BLaER1 (cell line): Measurements from ENCODE around the gene ZFP36L2.
A peak's percentile ranks its signal among the peaks of the same experiment; 100 is the strongest.
"Not testable (repeated sequence)": the region's sequence is repeated elsewhere in the genome, so short reads cannot be mapped to it uniquely, and the experiment has no call there.

ENCODE experiments used
- H3K27ac ChIP-seq: shearing (Covaris generic); formaldehyde crosslinking; 2 replicates; pipeline ENCODE4 v1.8.1; 2022
- H3K27me3 ChIP-seq: shearing (Covaris generic); formaldehyde crosslinking; 2 replicates; pipeline ENCODE4 v1.8.1; 2022
- H3K36me3 ChIP-seq: shearing (Covaris generic); formaldehyde crosslinking; 2 replicates; pipeline ENCODE4 v1.8.1; 2022
- H3K4me1 ChIP-seq: shearing (Covaris generic); formaldehyde crosslinking; 2 replicates; pipeline ENCODE4 v1.8.1; 2022
- H3K4me2 ChIP-seq: shearing (Covaris generic); formaldehyde crosslinking; 2 replicates; pipeline ENCODE4 v1.8.1; 2022
- H3K4me3 ChIP-seq: shearing (Covaris generic); formaldehyde crosslinking; 2 replicates; pipeline ENCODE4 v1.8.1; 2022
- H3K9ac ChIP-seq: shearing (Covaris generic); formaldehyde crosslinking; 2 replicates; pipeline ENCODE4 v1.8.1; 2022
- H3K9me3 ChIP-seq: shearing (Covaris generic); formaldehyde crosslinking; 2 replicates; pipeline ENCODE4 v1.8.1; 2022
- H4K20me1 ChIP-seq: shearing (Covaris generic); formaldehyde crosslinking; 2 replicates; pipeline ENCODE4 v1.8.1; 2022
- Cebpa-rat ChIP-seq: shearing (Covaris generic); IDR thresholded peaks from 2 replicates; pipeline ENCODE4 v1.8.1; 2022

Gene ZFP36L2

GRCh38 chr2:43192744-43193651, 33.4 kb downstream of the ZFP36L2 start:
- Histone ChIP-seq H3K9ac (peak overlapping the region; percentile 84), H3K27me3 (no peaks in the 10 kb centered on the region), H3K4me1 (peaks cover 100% of the 10 kb centered on the region), H3K27ac (peak overlapping the region; percentile 89), H4K20me1 (peaks cover 74% of the 10 kb centered on the region), H3K4me2 (peak overlapping the region; percentile 98), H3K4me3 (peak overlapping the region; percentile 72), H3K36me3 (peaks cover 62% of the 10 kb centered on the region; the same call in 1 of the 2 replicates), H3K9me3 (no peaks in the 10 kb centered on the region)
- no peak for TF ChIP-seq Cebpa-rat

DNA sequence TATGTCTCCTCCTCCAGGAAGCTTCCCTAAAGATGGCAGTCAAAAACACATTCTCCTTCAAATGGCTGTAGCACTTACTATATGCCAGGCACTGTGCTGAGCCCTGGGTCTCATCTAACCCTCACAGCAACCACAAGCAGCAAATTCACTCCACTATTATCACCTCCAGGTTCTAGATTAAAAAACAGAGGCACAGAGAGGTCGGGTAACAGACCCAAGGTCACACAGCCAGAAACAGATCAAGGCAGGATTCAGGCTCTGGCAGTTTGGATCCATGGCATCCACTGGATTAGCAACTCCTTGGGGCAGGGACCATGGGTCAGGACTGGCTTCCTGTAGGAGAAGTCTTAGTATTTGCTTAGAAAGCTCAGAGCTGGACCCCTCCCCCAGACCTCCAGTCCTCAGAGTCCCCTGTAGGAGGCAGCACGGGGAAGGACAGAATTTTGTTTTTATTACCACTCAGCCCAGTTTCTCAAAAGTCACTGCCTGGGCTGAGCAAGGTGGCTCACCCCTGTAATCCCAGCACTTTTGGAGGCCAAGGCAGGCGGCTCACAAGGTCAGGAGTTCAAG, 34.4 kb downstream of the ZFP36L2 start:
- Histone ChIP-seq H3K36me3 (peaks cover 71% of the 10 kb centered on the region; the same call in 1 of the 2 replicates), H3K4me2 (peak overlapping the region; percentile 98), H3K27me3 (no peaks in the 10 kb centered on the region), H3K4me1 (peaks cover 100% of the 10 kb centered on the region), H3K27ac (peak overlapping the region; percentile 89), H3K9ac (peak overlapping the region; percentile 84), H4K20me1 (peaks cover 84% of the 10 kb centered on the region), H3K4me3 (peak overlapping the region; percentile 72; the same call in 1 of the 2 replicates), H3K9me3 (no peaks in the 10 kb centered on the region)
- TF ChIP-seq Cebpa-rat = no peak

- no peak for TF ChIP-seq Cebpa-rat
- H3K4me1 ChIP-seq = peaks cover 100% of the 10 kb centered on the region
- peaks cover 99% of the 10 kb centered on the region for H4K20me1 ChIP-seq
- H3K36me3 ChIP-seq = peaks cover 86% of the 10 kb centered on the region; the same call in 1 of the 2 replicates
- H3K9ac ChIP-seq = peak overlapping the region; percentile 64
- H3K4me2 ChIP-seq = peak overlapping the region; percentile 98
- H3K9me3 ChIP-seq = no peaks in the 10 kb centered on the region
- H3K4me3 ChIP-seq = peak overlapping the region; percentile 36; the same call in 1 of the 2 replicates
- H3K27me3 ChIP-seq = no peaks in the 10 kb centered on the region
- H3K27ac ChIP-seq = peak overlapping the region; percentile 67
Observed at GRCh38 chr2:43190311-43191052, 35.9 kb downstream of the ZFP36L2 start.

DNA sequence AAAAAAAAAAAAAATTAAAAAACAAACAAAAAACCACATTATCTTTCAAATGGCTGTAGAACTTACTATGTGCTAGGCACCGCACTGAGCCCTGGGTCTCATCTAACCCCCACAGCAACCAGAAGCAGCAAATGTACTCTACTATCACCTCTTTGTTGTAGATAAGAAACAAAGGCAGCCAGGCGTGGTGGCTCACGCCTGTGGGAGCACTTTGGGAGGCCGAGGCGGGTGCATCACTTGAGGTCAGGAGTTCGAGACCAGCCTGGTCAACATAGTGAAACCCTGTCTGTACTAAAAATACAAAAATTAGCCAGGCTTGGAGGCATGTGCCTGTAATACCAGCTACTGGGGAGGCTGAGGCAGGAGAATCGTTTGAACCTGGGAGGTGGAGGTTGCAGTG, 36.5 kb downstream of the ZFP36L2 start:
- H3K4me1 ChIP-seq = peaks cover 100% of the 10 kb centered on the region

GRCh38 chr2:43188561-43189386, 37.6 kb downstream of the ZFP36L2 start:
- H4K20me1 ChIP-seq = peaks cover 100% of the 10 kb centered on the region
- no peaks in the 10 kb centered on the region for H3K9me3 ChIP-seq
- peak overlapping the region; percentile 76; the same call in 1 of the 2 replicates for H3K27ac ChIP-seq
- peaks cover 100% of the 10 kb centered on the region for H3K4me1 ChIP-seq
- H3K4me2 ChIP-seq = peak overlapping the region; percentile 98
- peak overlapping the region; percentile 48 for H3K9ac ChIP-seq
- TF ChIP-seq Cebpa-rat = no peak
- peaks cover 94% of the 10 kb centered on the region for H3K36me3 ChIP-seq
- H3K27me3 ChIP-seq = no peaks in the 10 kb centered on the region
- H3K4me3 ChIP-seq = peak overlapping the region; percentile 11; the same call in 1 of the 2 replicates

More for the DNA sequence above, 36.5 kb downstream of the ZFP36L2 start:
- H3K36me3 ChIP-seq = peaks cover 92% of the 10 kb centered on the region
- H3K27me3 ChIP-seq, H3K9me3 ChIP-seq, H3K9ac ChIP-seq: not testable (repeated sequence)
- H3K27ac ChIP-seq = peak overlapping the region; percentile 22; the same call in 1 of the 2 replicates
- peak overlapping the region; percentile 36; the same call in 1 of the 2 replicates for H3K4me3 ChIP-seq
- peaks cover 100% of the 10 kb centered on the region for H4K20me1 ChIP-seq
- H3K4me2 ChIP-seq = peak overlapping the region; percentile 98

- no peaks in the 10 kb centered on the region for H3K27me3 ChIP-seq
- TF ChIP-seq Cebpa-rat = no peak
- H3K4me3 ChIP-seq = peak overlapping the region; percentile 24; the same call in 1 of the 2 replicates
- H3K4me2 ChIP-seq = peak overlapping the region; percentile 98
- H3K27ac ChIP-seq = peak overlapping the region; percentile 76
- H3K36me3 ChIP-seq = peaks cover 94% of the 10 kb centered on the region
- H4K20me1 ChIP-seq = peaks cover 100% of the 10 kb centered on the region
- H3K4me1 ChIP-seq = peaks cover 100% of the 10 kb centered on the region
- peak overlapping the region; percentile 61 for H3K9ac ChIP-seq
- H3K9me3 ChIP-seq = no peaks in the 10 kb centered on the region
Observed at GRCh38 chr2:43186679-43187374, 39.6 kb downstream of the ZFP36L2 start.

DNA sequence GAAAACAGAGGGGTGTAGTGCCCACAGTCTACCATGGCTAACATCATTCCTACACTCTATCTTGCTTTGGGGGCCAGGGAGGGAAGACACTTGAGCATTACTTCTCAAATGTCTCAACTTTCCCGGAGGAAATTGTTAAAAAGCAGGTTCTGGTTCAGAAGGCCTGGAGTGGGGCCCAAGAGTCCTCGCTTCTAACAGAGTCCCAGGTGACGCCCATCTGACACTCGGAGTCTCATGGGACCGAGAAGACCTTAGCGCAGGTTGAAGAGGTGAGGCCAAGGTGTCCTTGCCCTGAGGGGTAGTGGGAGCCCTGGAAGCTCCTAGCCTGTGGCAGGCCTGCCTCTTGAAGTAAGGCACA, 40.1 kb downstream of the ZFP36L2 start:
- Histone ChIP-seq H3K4me2 (peak overlapping the region; percentile 98), H3K36me3 (peaks cover 94% of the 10 kb centered on the region), H3K4me1 (peaks cover 100% of the 10 kb centered on the region), H3K4me3 (no peak overlapping the region), H3K9me3 (no peaks in the 10 kb centered on the region), H3K27me3 (no peaks in the 10 kb centered on the region), H3K9ac (peak overlapping the region; percentile 61; the same call in 1 of the 2 replicates), H4K20me1 (peaks cover 100% of the 10 kb centered on the region), H3K27ac (peak overlapping the region; percentile 76)
- TF ChIP-seq Cebpa-rat = no peak

DNA sequence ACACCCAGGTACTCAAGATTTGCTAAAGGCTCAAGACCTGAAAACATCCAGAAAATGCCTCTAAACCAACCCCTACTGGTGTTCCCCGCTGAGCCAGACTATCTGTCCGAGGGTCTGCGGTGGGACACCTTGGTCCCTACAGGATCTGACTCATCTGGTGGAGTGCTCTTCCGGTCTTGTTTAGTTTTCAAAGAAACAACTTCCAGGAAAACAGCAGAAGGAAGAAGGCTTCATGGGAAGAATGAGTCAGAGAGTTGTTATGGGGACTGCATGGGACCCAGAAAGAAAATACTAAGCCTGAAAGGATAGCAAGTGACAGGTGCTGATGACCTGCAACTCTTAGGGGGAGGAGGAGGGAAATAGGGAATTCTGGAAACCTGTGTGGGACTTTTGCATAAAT, 41.3 kb downstream of the ZFP36L2 start:
- no peak overlapping the region for H3K27ac ChIP-seq
- no peaks in the 10 kb centered on the region for H3K9me3 ChIP-seq
- H3K27me3 ChIP-seq = no peaks in the 10 kb centered on the region
- peaks cover 100% of the 10 kb centered on the region for H3K4me1 ChIP-seq
- peaks cover 97% of the 10 kb centered on the region for H3K36me3 ChIP-seq
- H3K9ac ChIP-seq = no peak overlapping the region
- peak overlapping the region; percentile 98; the same call in 1 of the 2 replicates for H3K4me2 ChIP-seq
- no peak for TF ChIP-seq Cebpa-rat
- peaks cover 100% of the 10 kb centered on the region for H4K20me1 ChIP-seq
- H3K4me3 ChIP-seq = no peak overlapping the region
